Stimulated activated naive CD8-positive, alpha-beta T cell treated with anti-CD3 and anti-CD28 coated beads, Interleukin-15, Interleukin-2, amounts not matched to agents 100 U/mL and 50 U/mL, for 24 hours (primary cell): ENCODE data around the gene BRPF1.

Source experiments
- ATAC-seq: fragments of 150-1000 bp; cut with Tn5 transposase; one replicate; pipeline ENCODE4 v1.10.0; 2021
- DNase-seq: peaks from one replicate; pipeline ENCODE4 v3.0.0; 2021

The BRPF1 gene

DNA sequence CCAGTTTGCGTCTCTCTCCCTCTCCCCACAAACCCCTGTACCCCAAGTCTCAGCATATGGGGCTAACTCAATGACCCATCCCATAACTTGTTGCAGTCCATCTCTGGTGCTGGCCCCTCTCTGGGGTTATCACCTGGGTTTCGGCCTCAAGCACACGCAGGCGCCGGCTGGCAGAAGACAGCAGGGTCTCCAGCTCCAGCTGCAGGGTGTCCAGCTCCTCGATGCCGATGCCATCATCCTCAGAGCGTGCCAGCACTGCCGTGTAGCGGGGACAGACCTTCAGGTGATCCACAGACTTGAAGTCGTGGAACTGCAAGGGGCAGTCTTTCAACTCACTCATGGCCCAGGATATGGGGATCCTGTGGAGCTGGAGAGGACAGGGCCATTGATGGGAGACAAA is 59.6 kb downstream of the BRPF1 start:
- DNase-seq (no peak), ATAC-seq (no peak)

DNA sequence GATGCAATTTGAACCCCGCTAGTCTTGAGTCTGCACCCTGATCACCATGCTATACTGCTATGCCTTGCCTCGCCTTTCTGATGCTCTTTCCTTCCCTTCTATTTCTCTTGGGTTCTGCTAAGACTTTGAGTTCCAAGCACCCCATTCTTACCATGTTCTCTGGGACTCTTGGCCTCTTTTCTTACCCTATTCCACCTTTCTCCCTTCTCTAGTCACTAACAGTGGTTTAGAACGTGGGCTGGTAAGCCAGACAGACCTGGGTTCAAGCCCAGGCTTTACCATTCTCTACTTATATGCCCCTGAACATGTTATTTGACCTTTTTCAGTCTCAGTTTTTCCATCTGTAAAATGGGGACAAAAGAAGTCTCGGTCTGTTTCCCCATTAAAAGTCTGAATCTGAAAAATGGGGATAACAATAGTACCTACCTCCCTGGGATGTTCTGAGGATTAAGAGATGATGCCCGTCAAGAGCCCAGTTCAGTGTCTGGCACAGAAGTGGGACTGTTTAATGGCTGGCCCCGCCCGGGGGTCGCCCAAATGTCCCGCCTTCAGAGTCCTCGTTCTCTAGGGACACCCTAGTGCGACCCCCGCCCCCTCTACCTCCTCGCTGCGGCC is 60.4 kb downstream of the BRPF1 start:
- peak; percentile 1 for ATAC-seq

DNA sequence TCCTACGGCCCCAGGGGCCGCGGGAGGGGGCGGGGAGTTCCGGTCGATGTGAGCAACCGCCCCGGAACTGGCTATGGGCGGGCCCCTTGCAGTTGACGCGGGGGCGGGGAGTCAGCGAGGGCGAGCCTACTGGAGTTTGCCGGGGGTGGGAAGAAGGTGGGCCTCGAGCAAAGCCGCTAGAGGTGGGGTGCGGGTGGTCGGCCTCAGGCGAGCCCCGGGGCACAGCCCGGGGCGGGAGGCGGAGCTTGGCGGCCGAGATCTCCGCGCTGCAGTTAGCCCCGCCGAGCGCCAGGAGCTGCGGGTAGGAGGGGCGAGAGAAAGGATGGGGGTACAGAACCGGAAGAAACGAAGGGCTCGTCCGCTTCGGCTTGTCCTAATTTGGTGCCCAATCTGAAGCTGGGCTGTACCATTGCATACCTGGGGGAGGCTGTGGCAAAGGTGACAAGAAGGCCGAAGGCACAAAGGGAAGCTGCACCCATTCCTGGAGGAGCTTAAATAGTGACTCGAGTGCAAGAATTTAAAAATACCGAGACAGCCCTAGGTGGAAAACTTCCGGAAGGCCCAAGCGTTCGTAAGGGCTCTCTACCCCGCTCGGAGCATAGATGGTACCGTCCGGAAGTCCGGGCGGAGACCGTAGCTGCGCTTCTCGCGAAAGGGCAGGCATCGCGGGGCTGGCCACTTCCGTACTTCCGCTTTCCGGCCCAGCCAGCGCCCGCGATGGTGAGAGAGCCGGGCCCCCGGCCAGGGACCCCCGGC is 61.0 kb downstream of the BRPF1 start, which contains the start of the genes ARPC4 and TADA3:
Gene ARPC4, plus strand, starts transcription at position 678 of the 756 bp plus-strand sequence. Its CDS starts 40 bp downstream, at position 718.
Gene TADA3, minus strand, starts transcription at position 69 of the 756 bp plus-strand sequence. CDS start 1,007 bp downstream, outside the sequence.
- peak; percentile 93 for DNase-seq
- ATAC-seq: peak; percentile 87

More for the DNA sequence above, 60.4 kb downstream of the BRPF1 start:
- DNase-seq: no peak

DNA sequence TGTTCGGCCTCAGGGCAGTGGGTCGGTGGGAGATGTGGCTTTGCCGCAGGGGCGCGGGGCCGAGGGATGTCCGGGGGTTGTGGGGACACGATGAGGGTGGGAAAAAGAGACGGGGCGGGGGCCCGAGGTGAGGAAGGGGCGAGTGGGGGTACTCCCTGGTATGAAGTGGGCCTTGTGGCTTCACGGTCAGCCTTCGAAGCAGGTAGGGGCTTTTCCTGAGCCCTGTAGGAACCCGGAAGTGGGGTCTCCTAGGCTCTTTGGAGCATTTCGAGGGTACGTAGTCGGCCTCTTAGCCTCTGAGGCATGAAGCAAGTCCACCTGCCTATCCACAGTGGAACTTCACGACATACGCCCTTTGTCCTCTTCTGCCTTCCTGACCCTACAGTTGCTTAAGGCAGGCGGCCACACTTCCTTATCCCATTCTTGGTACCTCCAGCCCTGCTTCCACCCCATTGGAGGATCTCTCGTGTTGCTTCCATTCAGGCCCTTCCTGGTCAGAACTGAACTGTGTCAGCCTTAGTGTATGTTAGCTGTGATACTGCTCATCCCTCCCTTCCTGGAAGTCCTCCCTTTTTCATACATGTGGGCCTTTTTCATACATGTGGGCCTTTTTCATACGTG is 61.7 kb downstream of the BRPF1 start:
- peak; percentile 33 for DNase-seq
- ATAC-seq: peak; percentile 8

DNA sequence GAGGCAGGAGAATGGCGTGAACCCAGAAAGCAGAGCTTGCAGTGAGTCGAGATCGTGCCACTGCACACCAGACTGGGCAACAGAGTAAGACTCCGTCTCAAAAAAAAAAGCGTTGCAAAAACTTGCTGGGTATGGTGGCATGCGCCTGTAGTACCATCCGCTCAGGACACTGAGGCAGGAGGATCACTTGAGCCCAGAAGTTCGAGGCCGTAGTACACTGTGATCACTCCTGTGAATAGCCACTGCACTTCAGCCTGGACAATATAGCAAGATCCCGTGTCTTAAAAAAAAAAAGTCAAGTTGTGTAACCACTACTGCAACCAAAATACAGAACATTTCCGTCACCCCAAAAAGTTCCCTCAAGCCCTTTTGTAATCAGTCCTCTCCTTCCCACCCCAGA is 62.9 kb downstream of the BRPF1 start:
- ATAC-seq: no peak
- DNase-seq: no peak

DNA sequence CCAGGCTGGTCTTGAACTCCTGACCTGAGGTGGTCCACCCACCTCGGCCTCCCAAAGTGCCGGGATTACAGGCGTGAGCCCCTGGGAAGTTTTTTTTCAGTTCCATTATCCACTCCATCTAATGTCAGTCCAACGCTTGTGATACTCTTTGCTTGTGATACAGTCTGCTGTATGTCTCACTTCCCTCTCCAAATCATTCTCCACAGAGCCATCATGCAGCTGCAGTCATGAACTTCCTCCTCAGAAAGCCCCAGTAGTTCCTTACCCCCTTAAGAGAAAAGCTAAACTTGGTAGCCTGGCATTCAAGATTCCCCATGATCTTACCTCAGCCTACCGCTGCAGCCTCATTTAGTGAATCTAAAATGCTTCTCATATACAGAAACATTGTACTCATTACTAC is 63.7 kb downstream of the BRPF1 start:
- DNase-seq: no peak

DNA sequence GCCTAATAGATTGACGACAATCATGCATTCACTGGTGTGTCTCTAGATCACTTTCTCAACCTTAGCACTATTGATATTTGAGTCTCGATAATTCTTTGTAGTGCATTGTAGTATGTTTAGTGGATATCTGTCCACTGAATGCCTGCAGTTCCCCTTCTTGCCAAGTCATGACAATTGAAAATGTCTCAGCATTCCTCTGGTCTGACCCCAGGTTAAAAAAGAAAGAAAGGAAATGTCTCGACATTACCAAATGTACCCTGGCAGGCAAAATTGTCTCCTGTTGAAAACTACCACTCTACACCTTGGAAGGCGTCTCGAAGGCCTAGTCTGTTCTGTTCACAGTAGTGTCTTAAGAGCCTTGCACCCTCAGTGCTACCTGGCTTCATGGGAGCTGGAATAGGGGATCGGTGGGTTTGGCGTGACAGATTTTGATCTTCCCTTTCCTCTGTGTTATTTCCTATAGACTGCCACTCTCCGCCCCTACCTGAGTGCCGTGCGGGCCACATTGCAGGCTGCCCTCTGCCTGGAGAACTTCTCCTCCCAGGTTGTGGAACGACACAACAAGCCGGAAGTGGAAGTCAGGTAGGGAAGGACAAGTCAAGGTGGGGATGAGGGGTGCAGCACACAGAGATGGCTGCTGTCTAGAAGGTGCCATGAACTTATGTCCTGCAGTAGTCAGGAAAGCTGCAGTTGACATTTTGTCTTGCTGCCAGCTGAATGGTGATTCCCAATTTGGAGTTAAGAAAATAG is 65.8 kb downstream of the BRPF1 start:
- ATAC-seq (no peak), DNase-seq (no peak)

More for the DNA sequence above, 63.7 kb downstream of the BRPF1 start:
- ATAC-seq: no peak
